Measurements from ENCODE around the gene IGSF22.

Gene IGSF22

DNA sequence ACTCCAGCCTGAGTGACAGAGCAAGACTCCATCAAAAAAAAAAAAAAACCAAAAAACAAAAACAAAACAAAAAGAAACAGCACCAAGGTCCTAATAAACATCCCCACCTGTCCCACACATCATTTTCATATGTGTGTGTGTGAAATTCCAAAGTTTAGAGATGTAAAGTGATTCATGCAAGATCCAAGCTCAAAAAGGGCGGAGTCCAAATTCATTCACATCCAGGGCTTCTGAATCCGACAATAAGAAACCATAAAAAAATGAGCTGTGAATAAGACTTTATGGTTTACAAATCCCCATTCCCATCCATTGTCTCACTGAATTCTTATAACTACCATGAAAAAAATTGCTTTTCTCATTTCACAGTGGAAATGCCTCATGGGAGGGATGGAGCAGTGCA lies 30.9 kb upstream of the IGSF22 start:
- no peaks in the 10 kb centered on the region for H3K36me3 ChIP-seq (ENCODE audit: insufficient read depth, low read length)
- H3K9me3 ChIP-seq (ENCODE audit: control insufficient read depth, insufficient read depth, low read length): no peaks in the 10 kb centered on the region
- H3K9ac ChIP-seq (ENCODE audit: low read depth, low read length): no peak overlapping the region
- no peaks in the 10 kb centered on the region for H3K4me1 ChIP-seq (ENCODE audit: insufficient read depth, low read length)

DNA sequence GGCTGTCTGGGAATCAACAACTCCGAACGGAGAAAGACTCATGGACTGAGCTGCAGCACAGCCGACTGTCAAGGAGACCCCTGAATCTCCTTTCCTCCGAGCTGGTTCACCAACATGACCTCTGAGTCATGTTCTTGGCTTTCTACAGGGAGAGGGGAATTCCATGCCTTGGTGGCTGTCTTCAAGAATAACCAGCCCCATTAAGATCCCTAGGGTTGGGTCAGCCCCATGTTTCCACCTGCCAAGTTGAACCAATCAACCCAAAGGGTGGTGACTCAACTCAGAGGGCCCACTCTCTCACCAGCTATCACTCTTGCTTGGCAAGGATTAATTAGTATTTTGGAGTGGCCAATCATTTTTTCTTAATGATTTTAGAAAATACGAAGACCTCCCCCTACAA lies 28.3 kb upstream of the IGSF22 start:
- no peak overlapping the region for H3K9ac ChIP-seq (ENCODE audit: low read depth, low read length)
- no peaks in the 10 kb centered on the region for H3K9me3 ChIP-seq (ENCODE audit: control insufficient read depth, insufficient read depth, low read length)
- H3K4me1 ChIP-seq (ENCODE audit: insufficient read depth, low read length): peaks cover 8% of the 10 kb centered on the region
- no peaks in the 10 kb centered on the region for H3K36me3 ChIP-seq (ENCODE audit: insufficient read depth, low read length)

- H3K9ac ChIP-seq (ENCODE audit: low read depth, low read length): no peak overlapping the region
- no peaks in the 10 kb centered on the region for H3K36me3 ChIP-seq (ENCODE audit: insufficient read depth, low read length)
- no peaks in the 10 kb centered on the region for H3K9me3 ChIP-seq (ENCODE audit: control insufficient read depth, insufficient read depth, low read length)
- H3K4me1 ChIP-seq (ENCODE audit: insufficient read depth, low read length): peaks cover 20% of the 10 kb centered on the region
Measured at GRCh38 chr11:18752502-18752901, 26.5 kb upstream of the IGSF22 start.

GRCh38 chr11:18750944-18751343 lies 25.0 kb upstream of the IGSF22 start:
- H3K36me3 ChIP-seq (ENCODE audit: insufficient read depth, low read length): no peaks in the 10 kb centered on the region
- H3K4me1 ChIP-seq (ENCODE audit: insufficient read depth, low read length): peaks cover 20% of the 10 kb centered on the region
- H3K9ac ChIP-seq (ENCODE audit: low read depth, low read length): no peak overlapping the region
- H3K9me3 ChIP-seq (ENCODE audit: control insufficient read depth, insufficient read depth, low read length): no peaks in the 10 kb centered on the region

- Histone ChIP-seq H3K9me3 (ENCODE audit: control insufficient read depth, insufficient read depth, low read length) (no peaks in the 10 kb centered on the region), H3K36me3 (ENCODE audit: insufficient read depth, low read length) (no peaks in the 10 kb centered on the region), H3K4me1 (ENCODE audit: insufficient read depth, low read length) (peaks cover 20% of the 10 kb centered on the region), H3K9ac (ENCODE audit: low read depth, low read length) (no peak overlapping the region)
Measured at GRCh38 chr11:18749681-18750319, 23.8 kb upstream of the IGSF22 start.

DNA sequence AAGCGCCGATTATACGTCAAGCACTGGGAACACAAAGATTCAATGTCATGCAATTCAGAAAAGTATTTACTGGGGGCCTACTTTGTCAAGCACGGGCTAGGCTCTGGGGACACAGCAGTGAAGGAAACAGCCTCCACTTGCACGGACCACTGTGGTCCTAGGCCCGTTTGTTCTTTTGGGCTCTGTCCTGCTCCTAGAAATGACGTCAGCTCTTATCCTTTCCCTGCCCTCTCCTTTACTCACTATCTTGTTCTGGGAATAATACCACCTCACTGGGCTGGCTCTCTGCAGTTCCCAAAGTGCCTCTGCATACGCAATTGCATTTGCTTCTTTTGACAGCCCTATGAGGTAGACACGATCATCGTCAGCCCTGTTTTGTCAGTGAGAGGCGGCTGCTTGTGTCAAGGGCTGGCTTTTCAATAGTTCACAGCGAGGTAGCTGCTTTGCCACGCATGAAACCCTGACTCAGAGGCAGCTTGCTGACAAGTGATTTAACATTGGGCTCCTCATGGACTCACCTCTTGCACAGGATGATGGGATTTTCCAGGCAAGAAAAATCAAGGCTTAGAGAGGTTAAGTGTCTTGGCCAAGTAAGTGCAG lies 22.9 kb upstream of the IGSF22 start:
- Histone ChIP-seq H3K9me3 (ENCODE audit: control insufficient read depth, insufficient read depth, low read length) (no peaks in the 10 kb centered on the region), H3K36me3 (ENCODE audit: insufficient read depth, low read length) (no peaks in the 10 kb centered on the region), H3K9ac (ENCODE audit: low read depth, low read length) (no peak overlapping the region), H3K4me1 (ENCODE audit: insufficient read depth, low read length) (peaks cover 20% of the 10 kb centered on the region)

DNA sequence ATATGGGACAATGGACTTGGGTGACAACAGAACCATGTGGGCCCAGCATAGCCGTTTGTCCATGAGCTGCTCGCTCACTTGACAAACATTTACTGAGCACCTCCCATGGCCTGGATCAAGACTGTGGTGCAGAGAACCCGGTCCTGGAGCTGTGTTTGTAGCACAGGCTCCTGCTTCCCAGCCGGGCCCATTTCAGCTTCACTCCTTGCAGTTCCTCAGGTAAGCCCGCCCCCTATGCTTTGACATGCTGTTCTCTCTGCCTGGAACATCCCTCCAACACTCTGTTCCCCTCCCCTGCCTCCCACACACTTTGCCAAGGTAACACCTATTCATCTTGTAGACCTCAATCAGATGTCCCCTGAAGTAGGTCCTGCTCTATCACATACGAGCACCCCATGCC lies 19.3 kb upstream of the IGSF22 start:
- Histone ChIP-seq H3K9me3 (ENCODE audit: control insufficient read depth, insufficient read depth, low read length) (no peaks in the 10 kb centered on the region), H3K36me3 (ENCODE audit: insufficient read depth, low read length) (no peaks in the 10 kb centered on the region), H3K4me1 (ENCODE audit: insufficient read depth, low read length) (peaks cover 19% of the 10 kb centered on the region), H3K9ac (ENCODE audit: low read depth, low read length) (no peak overlapping the region)

GRCh38 chr11:18743900-18744514 lies 18.0 kb upstream of the IGSF22 start:
- H3K9ac ChIP-seq (ENCODE audit: low read depth, low read length): no peak overlapping the region
- H3K36me3 ChIP-seq (ENCODE audit: insufficient read depth, low read length): no peaks in the 10 kb centered on the region
- H3K9me3 ChIP-seq (ENCODE audit: control insufficient read depth, insufficient read depth, low read length): no peaks in the 10 kb centered on the region
- H3K4me1 ChIP-seq (ENCODE audit: insufficient read depth, low read length): peaks cover 9% of the 10 kb centered on the region

DNA sequence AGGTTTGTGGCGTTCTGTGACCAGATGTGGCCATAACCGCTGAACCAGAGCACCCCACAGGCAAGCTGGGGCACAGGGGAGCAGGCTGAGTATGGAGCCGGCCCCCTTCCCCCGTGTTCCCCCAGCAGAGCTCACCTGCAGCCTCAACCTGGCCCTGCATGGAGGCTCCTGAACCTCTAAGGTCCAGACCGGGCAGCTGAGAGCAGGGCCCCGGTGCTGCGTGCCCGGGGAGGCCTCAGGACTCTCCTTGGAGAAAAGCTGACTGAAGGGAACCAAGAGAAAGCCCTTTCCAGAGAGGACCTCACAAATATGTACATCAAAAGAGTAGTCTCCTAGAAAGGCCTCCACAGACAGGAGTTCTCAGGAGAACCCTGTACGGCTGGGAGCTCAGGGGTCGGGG lies 17.4 kb upstream of the IGSF22 start:
- H3K4me1 ChIP-seq (ENCODE audit: insufficient read depth, low read length): peaks cover 3% of the 10 kb centered on the region
- no peak overlapping the region for H3K9ac ChIP-seq (ENCODE audit: low read depth, low read length)
- no peaks in the 10 kb centered on the region for H3K36me3 ChIP-seq (ENCODE audit: insufficient read depth, low read length)
- no peaks in the 10 kb centered on the region for H3K9me3 ChIP-seq (ENCODE audit: control insufficient read depth, insufficient read depth, low read length)

DNA sequence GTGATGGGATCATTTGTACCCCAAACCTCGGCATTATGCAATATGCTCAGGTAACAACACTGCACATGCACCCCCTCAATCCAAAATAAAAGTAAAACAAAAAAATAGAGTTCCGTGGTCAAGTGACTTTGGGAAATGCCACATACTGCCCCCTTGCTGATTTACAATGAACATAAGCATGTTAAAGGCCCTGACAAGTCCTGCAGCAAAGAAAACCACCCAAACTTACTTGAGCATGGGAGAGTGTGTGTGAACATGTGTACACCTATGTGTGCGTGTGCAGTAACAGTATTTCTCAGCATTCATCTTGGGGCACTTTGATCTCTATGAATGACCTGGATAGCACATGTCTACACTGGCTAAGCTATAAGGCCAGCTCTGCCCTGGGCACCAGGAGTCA lies 15.8 kb upstream of the IGSF22 start:
- H3K9ac ChIP-seq (ENCODE audit: low read depth, low read length): no peak overlapping the region
- H3K36me3 ChIP-seq (ENCODE audit: insufficient read depth, low read length): no peaks in the 10 kb centered on the region
- H3K4me1 ChIP-seq (ENCODE audit: insufficient read depth, low read length): no peaks in the 10 kb centered on the region; the same call in 1 of the 2 replicates
- H3K9me3 ChIP-seq (ENCODE audit: control insufficient read depth, insufficient read depth, low read length): no peaks in the 10 kb centered on the region

- Histone ChIP-seq H3K9me3 (ENCODE audit: control insufficient read depth, insufficient read depth, low read length) (no peaks in the 10 kb centered on the region), H3K4me1 (ENCODE audit: insufficient read depth, low read length) (no peaks in the 10 kb centered on the region; the same call in 1 of the 2 replicates), H3K36me3 (ENCODE audit: insufficient read depth, low read length) (no peaks in the 10 kb centered on the region), H3K9ac (ENCODE audit: low read depth, low read length) (no peak overlapping the region)
Measured at GRCh38 chr11:18739685-18740084, 13.7 kb upstream of the IGSF22 start.

GRCh38 chr11:18737642-18738041 lies 11.7 kb upstream of the IGSF22 start:
- Histone ChIP-seq H3K9me3 (ENCODE audit: control insufficient read depth, insufficient read depth, low read length) (no peaks in the 10 kb centered on the region), H3K4me1 (ENCODE audit: insufficient read depth, low read length) (no peaks in the 10 kb centered on the region; the same call in 1 of the 2 replicates), H3K9ac (ENCODE audit: low read depth, low read length) (no peak overlapping the region), H3K36me3 (ENCODE audit: insufficient read depth, low read length) (no peaks in the 10 kb centered on the region)

- Histone ChIP-seq H3K9me3 (ENCODE audit: control insufficient read depth, insufficient read depth, low read length) (no peaks in the 10 kb centered on the region), H3K36me3 (ENCODE audit: insufficient read depth, low read length) (no peaks in the 10 kb centered on the region), H3K9ac (ENCODE audit: low read depth, low read length) (no peak overlapping the region), H3K4me1 (ENCODE audit: insufficient read depth, low read length) (no peaks in the 10 kb centered on the region; the same call in 1 of the 2 replicates)
Measured at GRCh38 chr11:18736590-18737148, 10.7 kb upstream of the IGSF22 start.

DNA sequence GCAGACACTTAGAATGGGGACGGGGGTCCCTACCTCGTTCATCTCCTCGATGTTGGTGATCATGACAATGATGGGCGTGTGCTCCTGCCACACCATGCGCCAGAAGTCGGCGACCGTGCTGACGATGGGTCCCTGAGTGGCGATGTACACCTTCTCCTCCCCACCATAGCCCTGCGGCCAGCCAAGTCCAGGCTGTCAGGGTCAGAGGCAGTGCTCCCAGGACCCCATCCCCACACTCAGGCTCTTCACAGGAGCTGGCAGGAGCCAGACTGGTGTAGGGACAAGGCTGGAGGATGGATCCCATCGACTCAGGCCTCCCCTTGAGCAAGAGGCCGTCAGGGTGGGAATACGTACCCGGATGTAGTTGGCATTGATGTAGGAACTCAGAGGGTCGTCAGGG lies 7.2 kb upstream of the IGSF22 start:
- no peaks in the 10 kb centered on the region for H3K9me3 ChIP-seq (ENCODE audit: control insufficient read depth, insufficient read depth, low read length)
- H3K36me3 ChIP-seq (ENCODE audit: insufficient read depth, low read length): no peaks in the 10 kb centered on the region
- H3K4me1 ChIP-seq (ENCODE audit: insufficient read depth, low read length): peaks cover 2% of the 10 kb centered on the region; the same call in 1 of the 2 replicates
- H3K9ac ChIP-seq (ENCODE audit: low read depth, low read length): no peak overlapping the region
